ENCODE measurements around the gene ERP27.

DNA sequence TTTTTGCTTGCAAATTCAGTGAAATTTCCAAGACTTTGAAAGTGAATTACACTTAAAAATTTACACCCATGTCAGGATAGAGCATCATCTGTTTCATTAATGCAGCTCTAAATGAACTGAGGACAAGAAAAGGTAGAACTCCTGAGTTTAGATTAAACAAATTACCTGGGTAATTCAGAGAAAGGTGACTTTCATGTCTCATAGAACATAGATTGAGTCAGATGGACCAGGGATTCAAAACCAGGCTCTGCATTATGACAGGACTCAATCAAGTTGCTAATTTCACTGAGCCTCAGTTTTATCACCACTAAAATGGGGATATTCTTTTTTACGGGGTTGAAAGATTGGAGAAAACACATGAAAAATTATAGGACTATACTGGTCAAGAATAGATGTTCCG is 18.6 kb upstream of the ERP27 start:
- TF ChIP-seq, protein P1, sequence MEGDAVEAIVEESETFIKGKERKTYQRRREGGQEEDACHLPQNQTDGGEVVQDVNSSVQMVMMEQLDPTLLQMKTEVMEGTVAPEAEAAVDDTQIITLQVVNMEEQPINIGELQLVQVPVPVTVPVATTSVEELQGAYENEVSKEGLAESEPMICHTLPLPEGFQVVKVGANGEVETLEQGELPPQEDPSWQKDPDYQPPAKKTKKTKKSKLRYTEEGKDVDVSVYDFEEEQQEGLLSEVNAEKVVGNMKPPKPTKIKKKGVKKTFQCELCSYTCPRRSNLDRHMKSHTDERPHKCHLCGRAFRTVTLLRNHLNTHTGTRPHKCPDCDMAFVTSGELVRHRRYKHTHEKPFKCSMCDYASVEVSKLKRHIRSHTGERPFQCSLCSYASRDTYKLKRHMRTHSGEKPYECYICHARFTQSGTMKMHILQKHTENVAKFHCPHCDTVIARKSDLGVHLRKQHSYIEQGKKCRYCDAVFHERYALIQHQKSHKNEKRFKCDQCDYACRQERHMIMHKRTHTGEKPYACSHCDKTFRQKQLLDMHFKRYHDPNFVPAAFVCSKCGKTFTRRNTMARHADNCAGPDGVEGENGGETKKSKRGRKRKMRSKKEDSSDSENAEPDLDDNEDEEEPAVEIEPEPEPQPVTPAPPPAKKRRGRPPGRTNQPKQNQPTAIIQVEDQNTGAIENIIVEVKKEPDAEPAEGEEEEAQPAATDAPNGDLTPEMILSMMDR (IDR thresholded peaks at IDR 0.05), result no peak
- TF ChIP-seq EZH2 (IDR thresholded peaks at IDR 0.05) (no peak), EZH2phosphoT487 (IDR thresholded peaks at IDR 0.05) (no peak)

All from neural progenitor cell (in vitro differentiated cells).